K562 (cell line): ENCODE measurements around the gene STAB1. TPM values are rescaled to one million over a fixed set of nuclear protein-coding genes. Genes with fewer than 3 reads are reported as not detected.

Experiments
- ATAC-seq: fragments of 200-7000 bp; cut with Tn5 transposase; 3 replicates; pipeline ENCODE4 v1.9.1; 2020; ENCODE audit warnings: moderate library complexity
- BruUV-seq: library from RNA; stranded (reverse); fragments of 400-500 nt; replicated peaks from 2 replicates; lab custom pipeline; 2021; lab: Mats Ljungman, UMichigan
- CTCF ChIA-PET: fragments of 300-600 bp; formaldehyde crosslinking; extraction: SDS; loops from one replicate; lab custom pipeline; 2021; ENCODE audit warnings: low intra/inter-chr PET ratio; lab: Yijun Ruan, JAX
- POLR2A ChIA-PET: fragments of 300-600, 350-650 bp; sonication (Branson Sonifier 250); formaldehyde crosslinking; extraction: SDS; loops from one replicate; lab custom pipeline; 2021; ENCODE audit warnings: antibody characterized with exemption, inconsistent platforms; lab: Yijun Ruan, JAX
- DNase-seq, 4 experiments: peaks; one replicate each; pipeline versions ENCODE4 v3.0.0 to v3.0.0-alpha.2; 2011 to 2018; ENCODE audit warnings: low spot score in 3 of 4, mixed read lengths in 3 of 4; ENCODE audit errors: extremely low read depth in 1 of 4
- FAIRE-seq: peaks from 2 replicates; lab custom pipeline; 2011; peaks lifted over from hg19 to GRCh38; lab: Jason Lieb, UNC
- H2AFZ ChIP-seq: 2 replicates; pipeline ENCODE4 v1.6.0; 2011; ENCODE audit warnings: low read depth, low read length, control low read depth, inconsistent platforms
- H3K27ac ChIP-seq: fragments of 200-600 bp; 3 replicates; pipeline ENCODE4 v1.8.0; 2011; ENCODE audit warnings: low read depth, mild to moderate bottlenecking, control low read depth, inconsistent platforms, low read length, moderate library complexity, mixed read lengths; ENCODE audit errors: extremely low read depth
- H3K27me3 ChIP-seq, 2 experiments: fragments of 300-600 bp in 1 of 2; 2 replicates in 1 of 2; 3 replicates in 1 of 2; pipeline versions ENCODE4 v1.6.0 to v1.8.0; 2011; ENCODE audit warnings: inconsistent platforms in 2 of 2, low read length in 2 of 2, mild to moderate bottlenecking in 1 of 2, mixed read lengths in 1 of 2, moderate library complexity in 1 of 2; ENCODE audit not compliant: control insufficient read depth in 2 of 2, insufficient read depth in 2 of 2
- H3K36me3 ChIP-seq: fragments of 300-600 bp; 3 replicates; pipeline ENCODE4 v1.8.0; 2011; ENCODE audit warnings: mild to moderate bottlenecking, low read length, inconsistent platforms; ENCODE audit not compliant: control insufficient read depth, insufficient read depth
- H3K4me1 ChIP-seq, 2 experiments: fragments of 200-600 bp in 1 of 2; replicated peaks in 1 of 2; 2 replicates in 1 of 2; 3 replicates in 1 of 2; pipeline versions ENCODE4 v1.5.1 to v1.8.0; 2011; ENCODE audit warnings: inconsistent platforms in 2 of 2, low read length in 2 of 2, mild to moderate bottlenecking in 1 of 2, mixed read lengths in 1 of 2, moderate library complexity in 1 of 2; ENCODE audit not compliant: control insufficient read depth in 2 of 2, insufficient read depth in 2 of 2
- H3K4me2 ChIP-seq: 2 replicates; pipeline ENCODE4 v1.6.1; 2011; ENCODE audit warnings: low read length, control low read depth, inconsistent platforms, mixed read lengths; ENCODE audit not compliant: insufficient read depth
- H3K4me3 ChIP-seq: fragments of 200-600 bp; sonication (generic), shearing (Covaris generic); 2 replicates; pipeline ENCODE4 v1.5.1; 2016; ENCODE audit warnings: control low read depth, inconsistent platforms
- H3K79me2 ChIP-seq: fragments of 200-600 bp; 3 replicates; pipeline ENCODE4 v1.8.0; 2011; ENCODE audit warnings: low read length, inconsistent platforms; ENCODE audit not compliant: control insufficient read depth, insufficient read depth
- H3K9ac ChIP-seq, 2 experiments: 2 replicates each; pipeline versions ENCODE4 v1.6.0 to v1.6.1; 2011; ENCODE audit warnings: low read depth in 2 of 2, low read length in 2 of 2, control low read depth in 1 of 2, inconsistent platforms in 1 of 2, mild to moderate bottlenecking in 1 of 2, mixed read lengths in 1 of 2; ENCODE audit not compliant: insufficient read depth in 1 of 2
- H3K9me1 ChIP-seq: one replicate; pipeline ENCODE4 v1.6.0; 2011; ENCODE audit warnings: inconsistent platforms, mild to moderate bottlenecking, low read length, moderate library complexity; ENCODE audit not compliant: control insufficient read depth, insufficient read depth
- H3K9me3 ChIP-seq: replicated peaks from 2 replicates; pipeline ENCODE4 v1.5.1; 2011; ENCODE audit warnings: low read depth, low read length, inconsistent platforms; ENCODE audit not compliant: control insufficient read depth, insufficient read depth
- H4K20me1 ChIP-seq: replicated peaks from 2 replicates; pipeline ENCODE4 v1.6.1; 2011; ENCODE audit warnings: low read length, inconsistent platforms, mixed read lengths; ENCODE audit not compliant: control insufficient read depth, insufficient read depth
- FUS ChIP-seq: fragments of 200-400 bp; formaldehyde crosslinking; optimal IDR thresholded peaks from 2 replicates; pipeline ENCODE3; 2017; ENCODE audit warnings: low read depth, low read length
- KAT8 ChIP-seq: fragments of 450-650 bp; IDR thresholded peaks from 2 replicates; pipeline ENCODE4 v1.6.1; 2016; ENCODE audit warnings: low read depth, mild to moderate bottlenecking
- KDM4B ChIP-seq, 2 experiments: fragments of 450-650 bp in 1 of 2; sonication (generic) in 1 of 2; IDR thresholded peaks; 2 replicates each; pipeline ENCODE4 v1.6.1; 2016 to 2017; ENCODE audit warnings: borderline replicate concordance in 2 of 2, antibody characterized with exemption in 1 of 2, low read depth in 1 of 2, mild to moderate bottlenecking in 1 of 2
- NBN ChIP-seq: fragments of 450-650 bp; IDR thresholded peaks from 2 replicates; pipeline ENCODE4 v1.6.1; 2016; ENCODE audit warnings: low read depth, mild to moderate bottlenecking
- NFYB ChIP-seq: IDR thresholded peaks from 2 replicates; pipeline ENCODE4 v1.6.1; 2011; ENCODE audit warnings: mild to moderate bottlenecking, moderate library complexity; ENCODE audit not compliant: insufficient read length; ENCODE audit errors: extremely low read depth
- ZNF609 ChIP-seq: sonication (generic); formaldehyde crosslinking; IDR thresholded peaks from 2 replicates; pipeline ENCODE4 v1.8.1; 2023; ENCODE audit warnings: missing genetic modification reagents, mild to moderate bottlenecking, borderline replicate concordance
- WGBS: fragments of 100-300 bp; shearing (Covaris generic); methylation state at CpG from one replicate; pipeline ENCODE4 v1.1.6; 2016; ENCODE audit warnings: low coverage, mixed read lengths; ENCODE audit not compliant: insufficient coverage; ENCODE audit errors: missing lambda C conversion rate; 5-methylcytosine and 5-hydroxymethylcytosine counted together
- in situ Hi-C: fragments of 300-500 bp; cut with MboI; formaldehyde crosslinking; loops from 4 replicates; pipeline ENCODE4 v1.15.0; 2018; ENCODE audit warnings: inconsistent platforms, mixed read lengths
- intact Hi-C: fragments of 100-400 bp; cut with micrococcal nuclease; formaldehyde crosslinking; loops from 2 replicates; pipeline ENCODE4 v1.14.2; 2022
- polyA plus RNA-seq, 8 experiments: library from polyadenylated mRNA; depleted of rRNA in 4 of 8; stranded (reverse) in 5 of 8; unstranded in 3 of 8; fragments of >200 nt; fragmentation: Nextera tagmentation in 2 of 8; fragmentation: Illumina TruSeq in 1 of 8; extraction: Ambion mirVana in 2 of 8; extraction: Trizol in 1 of 8; gene quantifications; 2 replicates each; pipeline versions ENCODE4 v1.2.1 to v1.2.3, GENCODE V29; 2011 to 2014; ENCODE audit warnings: inconsistent platforms in 1 of 8, missing spikeins in 1 of 8
- total RNA-seq, 7 experiments: library from RNA; depleted of rRNA in 6 of 7; stranded (reverse); fragments of >200 nt in 6 of 7; fragmentation: Illumina TruSeq in 2 of 7; extraction: Trizol in 2 of 7; gene quantifications; 2 replicates each; pipeline versions ENCODE4 v1.2.1 to v1.2.3, GENCODE V29; 2011 to 2021; ENCODE audit warnings: low replicate concordance in 1 of 7
- TF ChIP-seq, protein P1 (sequence below): IDR thresholded peaks from 2 replicates; pipeline ENCODE4 v1.6.1; 2014; ENCODE audit warnings: antibody characterized with exemption
- TF ChIP-seq, protein P2 (sequence below): fragments of 250-450 bp; sonication (Bioruptor Pico); IDR thresholded peaks from 2 replicates; pipeline ENCODE4 v1.8.0; 2022; ENCODE audit warnings: moderate library complexity, mild to moderate bottlenecking, inconsistent platforms

The STAB1 gene
- total and polyA plus RNA-seq, 9 of the 15 experiments (the other 6 are each of a cell fraction or from before 2014, with no cell fraction given) = 0.20 to 3.9 (median 1.2) TPM

DNA sequence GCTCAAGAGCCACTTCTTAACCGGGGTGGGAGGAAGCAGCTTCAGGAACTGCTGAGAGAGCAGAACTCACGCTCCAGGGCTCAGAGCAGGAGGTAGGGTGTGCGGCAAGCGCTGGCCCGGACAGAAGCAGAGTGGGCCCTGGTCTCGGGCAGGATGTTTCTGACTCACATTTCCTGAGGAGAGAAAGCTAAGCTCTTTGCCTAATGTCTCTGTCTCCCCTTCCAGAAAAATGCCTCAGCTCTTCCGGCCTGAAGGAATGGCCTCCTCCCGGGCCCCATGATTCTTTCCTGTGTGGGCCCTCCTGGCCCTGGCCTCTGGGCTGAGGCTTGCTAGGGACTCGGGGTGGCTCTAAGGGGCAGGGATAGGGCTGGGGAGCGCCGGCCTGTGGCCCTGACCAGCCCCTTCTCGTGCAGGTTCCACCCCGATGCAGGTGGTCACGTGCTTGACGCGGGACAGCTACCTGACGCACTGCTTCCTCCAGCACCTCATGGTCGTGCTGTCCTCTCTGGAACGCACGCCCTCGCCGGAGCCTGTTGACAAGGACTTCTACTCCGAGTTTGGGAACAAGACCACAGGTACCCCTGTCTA lies 4.1 kb upstream of the STAB1 start:
- H3K27me3 ChIP-seq = no peaks in the 10 kb centered on the region
- peaks cover 0 to 31% of the 10 kb centered on the region in 2 experiments; a peak in 2 of 5 replicates for H3K4me1 ChIP-seq
- intact Hi-C loops = no loop called here
- H3K9ac ChIP-seq = no peak overlapping the region
- no TSS peak for BruUV-seq
- in situ Hi-C loops = no loop called here
- DNase-seq (no peak), FAIRE-seq (no peak), ATAC-seq (no peak)
- H3K4me2 ChIP-seq = no peak overlapping the region
- H3K9me1 ChIP-seq = no peaks in the 10 kb centered on the region
- ChIA-PET POLR2A (interaction anchor here (0.6 to 1.5 kb wide), 6 partner anchors 10 to 420 kb away, joined by 3 to 6 read pairs (median 4); no protein-coding TSS in a partner anchor), CTCF (no interaction called here)
- H2AFZ ChIP-seq = no peak overlapping the region
- no peak overlapping the region for H3K27ac ChIP-seq
- H3K9me3 ChIP-seq = no peaks in the 10 kb centered on the region
- no peaks in the 10 kb centered on the region for H3K79me2 ChIP-seq
- peaks cover 54% of the 10 kb centered on the region; the same call in 2 of the 3 replicates for H3K36me3 ChIP-seq
- no peak overlapping the region for H3K4me3 ChIP-seq
- WGBS = 87% methylated on average over 15 of the region's 23 CpGs
- H4K20me1 ChIP-seq = no peaks in the 10 kb centered on the region; the same call in 1 of the 2 replicates
- TF ChIP-seq, protein P1, sequence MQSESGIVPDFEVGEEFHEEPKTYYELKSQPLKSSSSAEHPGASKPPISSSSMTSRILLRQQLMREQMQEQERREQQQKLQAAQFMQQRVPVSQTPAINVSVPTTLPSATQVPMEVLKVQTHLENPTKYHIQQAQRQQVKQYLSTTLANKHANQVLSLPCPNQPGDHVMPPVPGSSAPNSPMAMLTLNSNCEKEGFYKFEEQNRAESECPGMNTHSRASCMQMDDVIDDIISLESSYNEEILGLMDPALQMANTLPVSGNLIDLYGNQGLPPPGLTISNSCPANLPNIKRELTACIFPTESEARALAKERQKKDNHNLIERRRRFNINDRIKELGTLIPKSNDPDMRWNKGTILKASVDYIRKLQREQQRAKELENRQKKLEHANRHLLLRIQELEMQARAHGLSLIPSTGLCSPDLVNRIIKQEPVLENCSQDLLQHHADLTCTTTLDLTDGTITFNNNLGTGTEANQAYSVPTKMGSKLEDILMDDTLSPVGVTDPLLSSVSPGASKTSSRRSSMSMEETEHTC = no peak
- TF ChIP-seq KAT8 (no peak), NFYB (no peak), KDM4B (IDR thresholded peaks at IDR 0.05; ENCODE audit: borderline replicate concordance in 2 of 2, low read depth in 1 of 2) (no peak), ZNF609 (CRISPR knock-in tag) (no peak), NBN (no peak), FUS (no peak)
- TF ChIP-seq, protein P2, sequence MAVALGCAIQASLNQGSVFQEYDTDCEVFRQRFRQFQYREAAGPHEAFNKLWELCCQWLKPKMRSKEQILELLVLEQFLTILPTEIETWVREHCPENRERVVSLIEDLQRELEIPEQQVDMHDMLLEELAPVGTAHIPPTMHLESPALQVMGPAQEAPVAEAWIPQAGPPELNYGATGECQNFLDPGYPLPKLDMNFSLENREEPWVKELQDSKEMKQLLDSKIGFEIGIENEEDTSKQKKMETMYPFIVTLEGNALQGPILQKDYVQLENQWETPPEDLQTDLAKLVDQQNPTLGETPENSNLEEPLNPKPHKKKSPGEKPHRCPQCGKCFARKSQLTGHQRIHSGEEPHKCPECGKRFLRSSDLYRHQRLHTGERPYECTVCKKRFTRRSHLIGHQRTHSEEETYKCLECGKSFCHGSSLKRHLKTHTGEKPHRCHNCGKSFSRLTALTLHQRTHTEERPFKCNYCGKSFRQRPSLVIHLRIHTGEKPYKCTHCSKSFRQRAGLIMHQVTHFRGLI (CRISPR knock-in tag) = no peak
